ENCODE results near the gene MEIKIN. TPM values are rescaled to one million over a fixed set of nuclear protein-coding genes. Genes with fewer than 3 reads are reported as not detected.

The MEIKIN gene
- total and polyA plus RNA-seq, 2 of the 13 experiments (the other 11 are each of a cell fraction or from before 2014, with no cell fraction given), result not detected

GRCh38 chr5:131824631-131825030, 120.8 kb downstream of the MEIKIN start:
- no TSS peak for BruUV-seq (replicated peaks)
- intact Hi-C loops (cut with micrococcal nuclease; ENCODE audit: unreplicated experiment) (no loop called here), in situ Hi-C loops (cut with HindIII; ENCODE audit: extremely low pct_ligation_motif_present, low pct_unique_long_range_greater_than_20kb) (no loop called here)
- Histone ChIP-seq H3K36me3 (replicated peaks in 1 of 2; ENCODE audit: control insufficient read depth in 1 of 2, insufficient read depth in 2 of 2, low read length in 2 of 2) (no peaks in the 10 kb centered on the region), H2AFZ (ENCODE audit: low read length) (no peak overlapping the region), H3K27me3 (ENCODE audit: control insufficient read depth in 1 of 2, insufficient read depth in 2 of 2, low read length in 2 of 2) (no peaks in the 10 kb centered on the region), H4K20me1 (ENCODE audit: insufficient read depth, low read length) (no peaks in the 10 kb centered on the region), H3K9me3 (ENCODE audit: low read length) (no peaks in the 10 kb centered on the region), H3K27ac (ENCODE audit: extremely low read length, insufficient read depth, low read length) (no peak overlapping the region), H3K4me3 (replicated peaks in 1 of 3; ENCODE audit: insufficient read depth in 1 of 3, low read depth in 2 of 3, low read length in 3 of 3) (no peak overlapping the region), H3K4me2 (ENCODE audit: low read depth, low read length) (no peak overlapping the region), H3K79me2 (ENCODE audit: insufficient read depth, low read length) (no peaks in the 10 kb centered on the region), H3K9ac (ENCODE audit: insufficient read depth, low read depth, low read length) (no peak overlapping the region), H3K4me1 (ENCODE audit: insufficient read depth, low read length) (peaks cover 13% of the 10 kb centered on the region)
- TF ChIP-seq ZFY (CRISPR knock-in tag; IDR thresholded peaks at IDR 0.05) (no peak), ZMAT3 (CRISPR knock-in tag; conservative IDR thresholded peaks at IDR 0.05) (no peak), DMAP1 (CRISPR knock-in tag; IDR thresholded peaks at IDR 0.05) (no peak), XBP1 (CRISPR knock-in tag; IDR thresholded peaks at IDR 0.05) (no peak), THAP9 (CRISPR knock-in tag; IDR thresholded peaks at IDR 0.05; ENCODE audit: borderline replicate concordance) (no peak), ZNF296 (CRISPR knock-in tag; conservative IDR thresholded peaks at IDR 0.05) (no peak), HOXA7 (CRISPR knock-in tag; IDR thresholded peaks at IDR 0.05) (no peak)
- POLR2A ChIA-PET, result interaction anchor here (1.1 kb wide), 1 partner anchor 28 kb away, joined by 4 read pairs; the partner anchor contains the start of gene FNIP1
- DNase-seq (ENCODE audit: low spot score) (no peak), ATAC-seq (no peak), FAIRE-seq (no peak)
- CTCF ChIA-PET (ENCODE audit: low intra/inter-chr PET ratio, low total read pairs), result no interaction called here
- 57% methylated on average over 1 of the region's 1 CpG for WGBS (ENCODE audit: low lambda C conversion rate)

GRCh38 chr5:131821221-131821620, 124.2 kb downstream of the MEIKIN start:
- Histone ChIP-seq H3K27me3 (ENCODE audit: control insufficient read depth in 1 of 2, insufficient read depth in 2 of 2, low read length in 2 of 2) (no peaks in the 10 kb centered on the region), H3K27ac (ENCODE audit: extremely low read length, insufficient read depth, low read length) (no peak overlapping the region), H3K4me2 (ENCODE audit: low read depth, low read length) (no peak overlapping the region), H2AFZ (ENCODE audit: low read length) (no peak overlapping the region), H3K9me3 (ENCODE audit: low read length) (no peaks in the 10 kb centered on the region), H3K9ac (ENCODE audit: insufficient read depth, low read depth, low read length) (no peak overlapping the region), H3K4me1 (ENCODE audit: insufficient read depth, low read length) (peaks cover 13% of the 10 kb centered on the region), H3K36me3 (replicated peaks in 1 of 2; ENCODE audit: control insufficient read depth in 1 of 2, insufficient read depth in 2 of 2, low read length in 2 of 2) (no peaks in the 10 kb centered on the region), H3K4me3 (replicated peaks in 1 of 3; ENCODE audit: insufficient read depth in 1 of 3, low read depth in 2 of 3, low read length in 3 of 3) (no peak overlapping the region), H4K20me1 (ENCODE audit: insufficient read depth, low read length) (no peaks in the 10 kb centered on the region), H3K79me2 (ENCODE audit: insufficient read depth, low read length) (no peaks in the 10 kb centered on the region)
- ChIA-PET CTCF (ENCODE audit: low intra/inter-chr PET ratio, low total read pairs) (no interaction called here), POLR2A (no interaction called here)
- BruUV-seq (replicated peaks), result no TSS peak
- TF ChIP-seq ZBTB20 (CRISPR knock-in tag; IDR thresholded peaks at IDR 0.05; ENCODE audit: borderline replicate concordance, low read depth), result no peak
- TF ChIP-seq ZNF720 (CRISPR knock-in tag; IDR thresholded peaks at IDR 0.05), result no peak
- no peak for TF ChIP-seq ZKSCAN8 (CRISPR knock-in tag; IDR thresholded peaks at IDR 0.05; ENCODE audit: borderline replicate concordance)
- TF ChIP-seq IRF9 (CRISPR knock-in tag; IDR thresholded peaks at IDR 0.05; ENCODE audit: borderline replicate concordance), result no peak
- no peak for TF ChIP-seq HMG20B (CRISPR knock-in tag; conservative IDR thresholded peaks at IDR 0.05)
- no peak for TF ChIP-seq ZNF101 (CRISPR knock-in tag; IDR thresholded peaks at IDR 0.05; ENCODE audit: borderline replicate concordance, low read depth)
- no peak for DNase-seq (ENCODE audit: low spot score)
- no peak for FAIRE-seq
- intact Hi-C loops (cut with micrococcal nuclease; ENCODE audit: unreplicated experiment) (no loop called here), in situ Hi-C loops (cut with HindIII; ENCODE audit: extremely low pct_ligation_motif_present, low pct_unique_long_range_greater_than_20kb) (no loop called here)
- WGBS (ENCODE audit: low lambda C conversion rate), result 42% methylated on average over 1 of the region's 1 CpG
- ATAC-seq, result no peak
